NCI-H1092 (cell line): Measurements from ENCODE around the gene SERTAD2.

ENCODE experiments used
- DNase-seq: peaks from one replicate; lab custom pipeline; 2025; lab: John Stamatoyannopoulos, UW

SERTAD2 gene

GRCh38 chr2:64653109-64654062, at the start of gene SERTAD2:
Gene SERTAD2, minus strand, starts transcription at chr2:64653913. Its CDS starts 17,042 bp downstream, at chr2:64636871.
- DNase-seq: peak; percentile 42

- no peak for DNase-seq
Observed at GRCh38 chr2:64700133-64700809, 46.6 kb upstream of the SERTAD2 start.

GRCh38 chr2:64699712-64700111, 46.0 kb upstream of the SERTAD2 start:
- DNase-seq: no peak

- no peak for DNase-seq
Observed at GRCh38 chr2:64698668-64699444, 45.1 kb upstream of the SERTAD2 start.

GRCh38 chr2:64698177-64698643, 44.5 kb upstream of the SERTAD2 start:
- no peak for DNase-seq

GRCh38 chr2:64697297-64698176, 43.8 kb upstream of the SERTAD2 start:
- DNase-seq: no peak

GRCh38 chr2:64696636-64697035, 42.9 kb upstream of the SERTAD2 start:
- DNase-seq: no peak

- no peak for DNase-seq
Observed at GRCh38 chr2:64695721-64696261, 42.1 kb upstream of the SERTAD2 start.

GRCh38 chr2:64692401-64692800, 38.7 kb upstream of the SERTAD2 start:
- no peak for DNase-seq

- DNase-seq: no peak
Observed at GRCh38 chr2:64688909-64689308, 35.2 kb upstream of the SERTAD2 start.

- DNase-seq: no peak
Observed at GRCh38 chr2:64686283-64686956, 32.7 kb upstream of the SERTAD2 start.

- DNase-seq: no peak
Observed at GRCh38 chr2:64685430-64685829, 31.7 kb upstream of the SERTAD2 start.

GRCh38 chr2:64683771-64684510, 30.2 kb upstream of the SERTAD2 start:
- no peak for DNase-seq

- no peak for DNase-seq
Observed at GRCh38 chr2:64681479-64681967, 27.8 kb upstream of the SERTAD2 start.

- no peak for DNase-seq
Observed at GRCh38 chr2:64679673-64680425, 26.1 kb upstream of the SERTAD2 start.

- DNase-seq: no peak
Observed at GRCh38 chr2:64678771-64679590, 25.3 kb upstream of the SERTAD2 start.

GRCh38 chr2:64677530-64677929, 23.8 kb upstream of the SERTAD2 start:
- no peak for DNase-seq

GRCh38 chr2:64675860-64676259, 22.1 kb upstream of the SERTAD2 start:
- no peak for DNase-seq
